H1 (cell line): ENCODE measurements around the gene MED12L. TPM values are rescaled to one million over a fixed set of nuclear protein-coding genes. Genes with fewer than 3 reads are reported as not detected.

Experiments
- CTCF ChIA-PET: fragments of 300-600 bp; sonication (Branson Sonifier 250); formaldehyde crosslinking; loops from one replicate; lab custom pipeline; 2021; ENCODE audit not compliant: partially characterized antibody; lab: Charles Lee
- POLR2A ChIA-PET: fragments of 300-600 bp; sonication (Branson Sonifier 250); formaldehyde crosslinking; loops from one replicate; lab custom pipeline; 2021; ENCODE audit warnings: inconsistent platforms; ENCODE audit not compliant: partially characterized antibody; lab: Charles Lee
- DNase-seq, 2 experiments: peaks; one replicate each; pipeline versions ENCODE4 v3.0.0 to v3.0.0-alpha.2; 2010 to 2022; ENCODE audit warnings: low spot score in 2 of 2, low read depth in 1 of 2, mixed read lengths in 1 of 2
- FAIRE-seq: peaks from 2 replicates; lab custom pipeline; 2011; peaks lifted over from hg19 to GRCh38; lab: Jason Lieb, UNC
- H2AFZ ChIP-seq: 2 replicates; pipeline ENCODE4 v1.8.1; 2012; ENCODE audit warnings: low read length, inconsistent platforms
- H2AK5ac ChIP-seq: 2 replicates; pipeline ENCODE4 v1.6.1; 2013; ENCODE audit warnings: low read depth, low read length
- H2BK120ac ChIP-seq: replicated peaks from 2 replicates; pipeline ENCODE3; 2013; ENCODE audit warnings: low read depth, low read length, inconsistent platforms
- H2BK12ac ChIP-seq: 2 replicates; pipeline ENCODE4 v1.6.1; 2013; ENCODE audit warnings: low read depth, low read length
- H2BK15ac ChIP-seq: 2 replicates; pipeline ENCODE4 v1.6.1; 2013; ENCODE audit warnings: low read length
- H2BK20ac ChIP-seq: 2 replicates; pipeline ENCODE4 v1.6.1; 2013; ENCODE audit warnings: low read length
- H2BK5ac ChIP-seq: 2 replicates; pipeline ENCODE4 v1.6.1; 2013; ENCODE audit warnings: low read depth, low read length
- H3K14ac ChIP-seq: 2 replicates; pipeline ENCODE4 v1.6.1; 2013; ENCODE audit warnings: inconsistent platforms; ENCODE audit not compliant: insufficient read length
- H3K18ac ChIP-seq: 2 replicates; pipeline ENCODE4 v1.6.1; 2013; ENCODE audit warnings: low read length; ENCODE audit errors: extremely low read depth
- H3K23ac ChIP-seq: 2 replicates; pipeline ENCODE4 v1.6.1; 2013; ENCODE audit warnings: inconsistent platforms; ENCODE audit not compliant: insufficient read length
- H3K23me2 ChIP-seq: 2 replicates; pipeline ENCODE4 v1.6.1; 2013; ENCODE audit warnings: low read depth, low read length
- H3K27ac ChIP-seq: 2 replicates; pipeline ENCODE4 v1.6.1; 2011; ENCODE audit warnings: low read depth, low read length, inconsistent platforms
- H3K27me3 ChIP-seq, 4 experiments: replicated peaks in 1 of 4; 1 replicate in 1 of 4; 2 replicates in 3 of 4; pipeline versions ENCODE4 v1.6.1 to v1.8.1; 2011 to 2013; ENCODE audit warnings: low read length in 3 of 4, mild to moderate bottlenecking in 3 of 4, inconsistent platforms in 2 of 4, mixed read lengths in 2 of 4, moderate library complexity in 1 of 4; ENCODE audit not compliant: control insufficient read depth in 3 of 4, insufficient read depth in 3 of 4; ENCODE audit errors: extremely low read depth in 1 of 4
- H3K36me3 ChIP-seq, 4 experiments: 2 replicates each; pipeline versions ENCODE4 v1.6.1 to v1.8.1; 2011 to 2013; ENCODE audit warnings: mild to moderate bottlenecking in 4 of 4, low read length in 3 of 4, moderate library complexity in 2 of 4, control low read depth in 1 of 4, inconsistent platforms in 1 of 4; ENCODE audit not compliant: insufficient read depth in 4 of 4, control insufficient read depth in 2 of 4
- H3K4ac ChIP-seq: replicated peaks from 2 replicates; pipeline ENCODE3; 2013; ENCODE audit warnings: low read length, low read depth, mixed read lengths, inconsistent platforms; ENCODE audit not compliant: insufficient read length
- H3K4me1 ChIP-seq, 4 experiments: replicated peaks in 1 of 4; 1 replicate in 1 of 4; 2 replicates in 3 of 4; pipeline versions ENCODE4 v1.6.1 to v1.8.1; 2011 to 2013; ENCODE audit warnings: low read length in 3 of 4, inconsistent platforms in 2 of 4, mixed read lengths in 1 of 4; ENCODE audit not compliant: insufficient read depth in 4 of 4, control insufficient read depth in 3 of 4
- H3K4me2 ChIP-seq, 2 experiments: 2 replicates each; pipeline versions ENCODE4 v1.6.1 to v1.8.1; 2011 to 2013; ENCODE audit warnings: low read depth in 2 of 2, low read length in 2 of 2, control low read depth in 1 of 2, inconsistent platforms in 1 of 2, mild to moderate bottlenecking in 1 of 2; ENCODE audit not compliant: insufficient read depth in 1 of 2
- H3K4me3 ChIP-seq, 4 experiments: fragments of 200-600, 300-600 bp in 1 of 4; sonication (generic), shearing (Covaris generic), sonication (Bioruptor Twin) in 1 of 4; 2 replicates each; pipeline versions ENCODE4 v1.5.1 to v1.8.1; 2011 to 2016; ENCODE audit warnings: low read length in 4 of 4, low read depth in 3 of 4, control low read depth in 2 of 4, inconsistent platforms in 2 of 4, mild to moderate bottlenecking in 2 of 4, mixed read lengths in 1 of 4, moderate library complexity in 1 of 4; ENCODE audit not compliant: insufficient read depth in 2 of 4; ENCODE audit errors: extremely low read depth in 1 of 4
- H3K56ac ChIP-seq: replicated peaks from 2 replicates; pipeline ENCODE3; 2013; ENCODE audit warnings: low read depth, mild to moderate bottlenecking, mixed read lengths, low read length, inconsistent platforms; ENCODE audit not compliant: insufficient read length
- H3K79me1 ChIP-seq: 2 replicates; pipeline ENCODE4 v1.6.1; 2013; ENCODE audit warnings: low read depth, low read length, control low read depth
- H3K79me2 ChIP-seq, 2 experiments: 2 replicates each; pipeline versions ENCODE4 v1.6.1 to v1.8.1; 2012 to 2013; ENCODE audit warnings: low read length in 2 of 2, mild to moderate bottlenecking in 2 of 2, inconsistent platforms in 1 of 2; ENCODE audit not compliant: insufficient read depth in 2 of 2, control insufficient read depth in 1 of 2
- H3K9ac ChIP-seq, 4 experiments: replicated peaks in 1 of 4; 1 replicate in 1 of 4; 2 replicates in 3 of 4; pipeline versions ENCODE4 v1.6.1 to v1.8.1; 2011 to 2013; ENCODE audit warnings: low read depth in 3 of 4, low read length in 3 of 4, control low read depth in 2 of 4, mild to moderate bottlenecking in 2 of 4, moderate library complexity in 2 of 4, inconsistent platforms in 1 of 4; ENCODE audit errors: extremely low read depth in 1 of 4
- H3K9me3 ChIP-seq, 2 experiments: 2 replicates each; pipeline versions ENCODE4 v1.6.1 to v1.8.1; 2012 to 2013; ENCODE audit warnings: mild to moderate bottlenecking in 2 of 2, moderate library complexity in 2 of 2, control low read depth in 1 of 2, inconsistent platforms in 1 of 2, low read depth in 1 of 2, low read length in 1 of 2, mixed read lengths in 1 of 2; ENCODE audit not compliant: insufficient read depth in 2 of 2
- H4K20me1 ChIP-seq, 2 experiments: replicated peaks in 1 of 2; 2 replicates each; pipeline versions ENCODE3 to v1.8.1; 2011 to 2013; ENCODE audit warnings: inconsistent platforms in 2 of 2, low read length in 2 of 2, mild to moderate bottlenecking in 1 of 2; ENCODE audit not compliant: insufficient read depth in 2 of 2, control insufficient read depth in 1 of 2
- H4K5ac ChIP-seq: 2 replicates; pipeline ENCODE4 v1.6.1; 2013; ENCODE audit warnings: low read length, low read depth, mixed read lengths, inconsistent platforms; ENCODE audit not compliant: insufficient read length
- H4K8ac ChIP-seq: 2 replicates; pipeline ENCODE4 v1.8.0; 2013; ENCODE audit warnings: mild to moderate bottlenecking, moderate library complexity, low read length, inconsistent platforms; ENCODE audit not compliant: insufficient read depth; ENCODE audit errors: extremely low read depth
- H4K91ac ChIP-seq: replicated peaks from 2 replicates; pipeline ENCODE3; 2013; ENCODE audit warnings: low read length, mixed read lengths, inconsistent platforms; ENCODE audit not compliant: insufficient read length
- BRCA1 ChIP-seq: IDR thresholded peaks from 2 replicates; pipeline ENCODE4 v1.6.1; 2012; ENCODE audit warnings: low read depth, low read length, improper control_type of control experiment
- CEBPB ChIP-seq: IDR thresholded peaks from 2 replicates; pipeline ENCODE4 v1.6.1; 2012; ENCODE audit warnings: low read depth, low read length
- CHD2 ChIP-seq: IDR thresholded peaks from 2 replicates; pipeline ENCODE4 v1.6.1; 2012; ENCODE audit warnings: low read length, improper control_type of control experiment
- E2F6 ChIP-seq: IDR thresholded peaks from 2 replicates; pipeline ENCODE4 v1.6.1; 2012; ENCODE audit warnings: inconsistent platforms
- EP300 ChIP-seq, 2 experiments: IDR thresholded peaks; 1 replicate in 1 of 2; 2 replicates in 1 of 2; pipeline ENCODE4 v1.6.1; 2011 to 2012; ENCODE audit warnings: low read depth in 2 of 2, low read length in 2 of 2, mild to moderate bottlenecking in 2 of 2, borderline replicate concordance in 1 of 2, inconsistent platforms in 1 of 2, moderate library complexity in 1 of 2
- GABPA ChIP-seq: IDR thresholded peaks from 2 replicates; pipeline ENCODE4 v1.6.1; 2011; ENCODE audit warnings: mild to moderate bottlenecking, low read length, moderate library complexity, borderline replicate concordance; ENCODE audit not compliant: insufficient read depth
- KDM4A ChIP-seq: IDR thresholded peaks from one replicate; pipeline ENCODE4 v1.7.1; 2012; ENCODE audit warnings: low read depth, mild to moderate bottlenecking, moderate library complexity, low read length, inconsistent platforms; ENCODE audit not compliant: severe bottlenecking
- KDM5A ChIP-seq: fragments of 200-600 bp; IDR thresholded peaks from 2 replicates; pipeline ENCODE4 v1.7.1; 2012; ENCODE audit warnings: mild to moderate bottlenecking, low read length, inconsistent platforms, mixed read lengths
- NRF1 ChIP-seq: IDR thresholded peaks from 2 replicates; pipeline ENCODE4 v1.6.1; 2011; ENCODE audit warnings: mild to moderate bottlenecking, low read depth, low read length, improper control_type of control experiment
- POLR2AphosphoS5 ChIP-seq: IDR thresholded peaks from 2 replicates; pipeline ENCODE4 v1.6.1; 2011; ENCODE audit warnings: low read depth, low read length
- RFX5 ChIP-seq: IDR thresholded peaks from 2 replicates; pipeline ENCODE4 v1.6.1; 2011; ENCODE audit warnings: low read depth, low read length, improper control_type of control experiment, borderline replicate concordance
- SUZ12 ChIP-seq: fragments of 200-600 bp; sonication (generic); IDR thresholded peaks from 2 replicates; pipeline ENCODE4 v1.6.1; 2012; ENCODE audit warnings: mild to moderate bottlenecking, inconsistent platforms, low read length, moderate library complexity, mixed read lengths
- TBP ChIP-seq: IDR thresholded peaks from 2 replicates; pipeline ENCODE4 v1.6.1; 2011; ENCODE audit warnings: low read depth, low read length, improper control_type of control experiment
- WGBS, 2 experiments: shearing (Covaris generic) in 1 of 2; methylation state at CpG; one replicate each; pipeline versions ENCODE4 v1.1.6 to v1.1.7; 2013 to 2015; ENCODE audit warnings: low lambda C conversion rate in 2 of 2, mixed read lengths in 2 of 2, inconsistent platforms in 1 of 2, low coverage in 1 of 2, missing lambda C conversion rate in 1 of 2; ENCODE audit not compliant: insufficient replicate concordance in 2 of 2, insufficient coverage in 1 of 2, insufficient read length in 1 of 2; ENCODE audit errors: extremely low coverage in 1 of 2, missing lambda C conversion rate in 1 of 2; 5-methylcytosine and 5-hydroxymethylcytosine counted together
- polyA plus RNA-seq, 7 experiments: library from polyadenylated mRNA; depleted of rRNA in 3 of 7; stranded (reverse) in 5 of 7; unstranded in 2 of 7; fragments of >200 nt in 5 of 7; fragments of 200-250 nt in 2 of 7; gene quantifications; 1 replicate in 5 of 7; 2 replicates in 1 of 7; 4 replicates in 1 of 7; pipeline versions ENCODE4 v1.2.1 to v1.2.3, GENCODE V29; 2011 to 2013; ENCODE audit warnings: missing spikeins in 2 of 7, mixed read lengths in 2 of 7
- total RNA-seq: library from RNA; stranded (reverse); fragmentation: NEBNext Ultra II Directional; extraction: Animal tissue kit (Norgen Biotek cat#: 25700); gene quantifications from 2 replicates; pipeline ENCODE4 v1.2.1, GENCODE V29; 2021

The MED12L gene
- total and polyA plus RNA-seq, 2 of the 8 experiments (the other 6 are each of a cell fraction or from before 2014, with no cell fraction given) = 3.6 to 26.2 TPM

GRCh38 chr3:151362751-151363174, 277.3 kb downstream of the MED12L start:
- Histone ChIP-seq H3K79me2 (no peaks in the 10 kb centered on the region), H2BK15ac (no peak overlapping the region), H3K9me3 (no peaks in the 10 kb centered on the region)
- no peak for TF ChIP-seq EP300 (IDR thresholded peaks at IDR 0.05; ENCODE audit: borderline replicate concordance in 1 of 2, low read depth in 2 of 2, low read length in 2 of 2)
- TF ChIP-seq KDM4A = no peak
- TF ChIP-seq NRF1 = no peak
- TF ChIP-seq BRCA1 = no peak
- no peak for TF ChIP-seq TBP
- no peak for TF ChIP-seq E2F6
- no peak for TF ChIP-seq KDM5A
- no peak for TF ChIP-seq SUZ12
- no peak for TF ChIP-seq CEBPB
- no peak for TF ChIP-seq RFX5
- TF ChIP-seq GABPA = no peak
- TF ChIP-seq CHD2 = no peak
- TF ChIP-seq POLR2AphosphoS5 = no peak

More at GRCh38 chr3:151362751-151363174, 277.3 kb downstream of the MED12L start:
- H2BK120ac ChIP-seq = no peak overlapping the region
- H3K23ac ChIP-seq = no peak overlapping the region
- H3K23me2 ChIP-seq = no peaks in the 10 kb centered on the region
- FAIRE-seq (no peak), DNase-seq (no peak)
- H3K4ac ChIP-seq = no peak overlapping the region
- H3K18ac ChIP-seq = no peak overlapping the region
- ChIA-PET CTCF (interaction anchor here (0.9 to 1.2 kb wide), 3 partner anchors 14 to 432 kb away, joined by 3 read pairs; no protein-coding TSS in a partner anchor), POLR2A (no interaction called here)
- H3K9ac ChIP-seq = no peak overlapping the region
- H4K91ac ChIP-seq = no peak overlapping the region
- no peak overlapping the region for H3K27ac ChIP-seq
- H3K79me1 ChIP-seq = no peaks in the 10 kb centered on the region
- no peak overlapping the region for H3K4me3 ChIP-seq
- H2BK20ac ChIP-seq = no peak overlapping the region
- H3K56ac ChIP-seq = no peak overlapping the region
- no peaks in the 10 kb centered on the region for H4K20me1 ChIP-seq
- no peak overlapping the region for H2AFZ ChIP-seq
- 91% methylated on average over 3 of the region's 3 CpGs; no CpG with 5 or more reads in 1 of the 2 experiments for WGBS, 2 experiments
- no peak overlapping the region for H4K8ac ChIP-seq
- H3K4me2 ChIP-seq = no peak overlapping the region
- H2BK5ac ChIP-seq = no peak overlapping the region
- H4K5ac ChIP-seq = no peak overlapping the region
- peaks cover 0 to 5% (median under 1%) of the 10 kb centered on the region in 4 experiments; a peak in 1 of 7 replicates for H3K4me1 ChIP-seq
- H2BK12ac ChIP-seq = no peak overlapping the region
- peaks cover 0 to 8% (median 0%) of the 10 kb centered on the region in 4 experiments; a peak in 1 of 8 replicates for H3K36me3 ChIP-seq
- no peak overlapping the region for H2AK5ac ChIP-seq
- H3K27me3 ChIP-seq = no peaks in the 10 kb centered on the region
- H3K14ac ChIP-seq = no peak overlapping the region
